NCI-H1436 treated with DMSO at 0.1 percent for 48 hours (cell line): ENCODE results near the gene MAN1B1.
"Not testable (repeated sequence)": the region's sequence is repeated elsewhere in the genome, so short reads cannot be mapped to it uniquely, and the experiment has no call there.

Experiments used
- DNase-seq: peaks from one replicate; lab custom pipeline; 2025; lab: John Stamatoyannopoulos, UW

The MAN1B1 gene

DNA sequence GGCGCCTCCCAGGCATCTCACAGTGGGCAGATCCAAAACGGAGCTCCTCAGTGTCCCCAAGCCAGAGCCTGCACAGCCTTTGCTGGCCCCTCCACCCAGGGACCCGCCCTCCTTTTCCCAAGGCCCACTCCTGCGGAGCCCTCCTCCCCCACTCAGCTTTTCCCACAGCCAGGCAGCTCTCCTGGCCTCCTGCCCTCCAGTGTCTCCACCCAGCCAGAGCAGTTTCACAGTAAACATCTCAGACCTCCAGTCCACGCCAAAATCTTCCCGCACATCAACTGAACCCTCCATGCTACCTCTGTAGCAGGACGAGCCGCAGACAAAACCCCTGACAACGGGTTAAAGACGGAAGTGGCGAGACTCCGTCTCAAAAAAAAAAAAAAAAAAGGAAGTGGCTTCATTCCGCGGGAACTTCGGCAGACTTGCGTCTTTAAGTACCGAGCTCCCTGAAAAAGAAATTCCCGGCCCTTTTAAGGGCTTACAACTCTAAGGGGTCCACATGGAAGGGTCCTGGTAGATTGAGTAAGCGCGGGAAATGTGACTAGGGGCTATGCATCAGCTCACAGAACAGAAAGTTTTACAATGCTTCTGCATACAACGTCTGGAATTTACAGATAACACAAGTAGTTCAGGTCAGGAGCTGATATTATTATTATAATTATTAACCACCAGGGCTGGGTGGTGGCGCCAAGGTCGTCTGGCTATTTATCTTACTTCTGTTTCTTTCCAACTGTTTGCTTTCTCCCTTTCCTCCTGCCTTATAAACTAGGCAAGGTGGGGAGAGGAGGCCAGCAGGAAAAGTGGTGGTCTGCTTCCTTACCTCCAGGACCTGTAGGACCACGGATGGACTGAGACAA lies 40.7 kb downstream of the MAN1B1 start:
- no peak for DNase-seq

- DNase-seq = no peak
Observed at GRCh38 chr9:137128158-137128861, 41.5 kb downstream of the MAN1B1 start.

DNA sequence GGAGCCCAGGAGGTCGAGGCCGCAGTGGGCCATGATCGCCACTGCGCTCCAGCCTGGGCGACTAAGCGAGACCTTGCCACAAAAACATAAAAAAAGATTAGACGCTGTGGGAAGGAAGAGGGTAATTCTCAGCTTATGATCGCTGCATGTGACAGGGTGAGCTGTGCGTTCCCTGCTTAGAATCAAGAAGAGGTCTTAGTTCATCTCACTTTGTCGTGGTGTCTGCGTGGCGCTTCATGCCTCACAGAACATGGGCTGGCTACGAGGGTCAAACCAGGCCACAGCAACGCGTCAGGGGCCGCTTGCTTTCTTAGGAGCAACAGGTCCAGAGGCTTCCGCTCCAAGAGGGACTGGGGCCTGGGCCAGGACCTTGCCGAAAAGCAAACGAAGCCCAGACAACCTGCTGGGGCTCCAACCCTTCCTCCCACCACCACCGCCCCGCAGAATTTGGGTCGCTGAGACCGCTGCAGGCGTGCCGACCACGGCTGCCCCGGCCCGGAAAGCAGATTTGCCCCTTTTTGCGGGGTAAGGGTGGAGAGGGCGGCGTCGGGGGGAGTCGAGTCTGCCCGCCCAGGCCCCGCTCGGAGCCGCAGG lies 42.2 kb downstream of the MAN1B1 start:
- DNase-seq = no peak

- DNase-seq = peak; percentile 57
Observed at GRCh38 chr9:137129456-137130175, 42.8 kb downstream of the MAN1B1 start.

DNA sequence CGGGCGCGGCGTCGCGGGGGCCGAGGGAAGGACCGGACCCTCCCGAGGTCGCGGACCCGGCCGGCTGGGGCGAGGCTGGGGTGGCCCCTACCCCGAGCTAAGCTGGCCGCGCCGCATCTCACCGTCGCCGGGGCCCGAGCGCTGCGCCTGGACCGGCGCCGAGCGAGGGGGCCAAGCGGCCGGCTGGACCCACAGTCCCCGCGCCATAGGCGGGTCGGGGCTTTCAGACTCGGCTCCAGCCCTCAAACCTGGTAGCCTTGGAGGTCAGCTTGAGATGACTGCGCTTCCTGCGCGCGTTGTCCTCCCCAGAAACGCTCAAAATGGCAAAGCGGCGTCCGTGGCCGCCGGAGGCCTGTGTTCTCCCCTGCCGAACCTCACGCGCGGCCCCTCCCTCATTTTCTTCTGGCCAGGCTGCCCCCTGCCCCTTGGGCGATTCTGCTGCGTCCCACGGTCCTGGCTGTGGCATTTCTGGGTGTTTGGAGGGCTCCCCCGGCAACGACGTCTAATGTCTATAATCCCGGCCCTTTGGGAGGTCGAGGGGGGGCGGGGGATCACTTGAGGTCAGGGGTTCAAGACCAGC lies 43.5 kb downstream of the MAN1B1 start:
- DNase-seq = no peak

DNA sequence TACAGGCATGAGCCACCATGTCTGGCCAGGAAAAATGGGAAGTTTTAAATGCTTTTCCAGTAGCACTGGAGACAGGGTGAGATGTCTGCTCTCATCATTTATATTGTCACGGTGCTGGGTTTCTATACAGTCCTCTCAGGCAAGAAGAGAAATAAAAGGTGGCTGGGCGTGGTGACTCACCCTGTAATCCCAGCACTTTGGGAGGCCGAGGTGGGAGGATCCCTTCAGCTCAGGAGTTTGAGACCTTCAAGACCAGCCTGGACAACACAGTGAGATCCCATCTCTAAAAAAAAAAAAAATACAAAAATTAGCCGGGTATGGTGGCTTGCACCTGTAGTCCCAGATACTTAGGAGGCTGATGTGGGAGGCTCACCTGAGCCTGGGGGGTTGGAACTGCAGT lies 47.4 kb downstream of the MAN1B1 start:
- no peak for DNase-seq

DNA sequence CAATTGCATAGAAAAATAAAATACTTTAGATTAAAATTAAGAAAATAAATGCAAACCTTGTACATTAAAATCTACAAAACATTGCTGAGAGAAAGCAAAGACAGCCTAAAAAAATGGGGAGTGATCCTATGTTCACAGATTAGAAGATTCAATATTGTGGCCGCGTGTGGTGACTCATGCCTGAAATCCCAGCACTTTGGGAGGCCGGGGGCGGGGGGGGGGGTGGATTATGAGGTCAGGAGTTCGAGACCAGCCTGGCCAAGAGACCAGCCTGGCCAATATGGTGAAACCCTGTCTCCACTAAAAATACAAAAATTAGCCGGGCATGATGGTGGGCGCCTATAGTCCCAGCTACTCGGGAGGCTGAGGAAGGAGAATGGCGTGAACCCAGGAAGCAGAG lies 48.4 kb downstream of the MAN1B1 start:
- not testable (repeated sequence) for DNase-seq

DNA sequence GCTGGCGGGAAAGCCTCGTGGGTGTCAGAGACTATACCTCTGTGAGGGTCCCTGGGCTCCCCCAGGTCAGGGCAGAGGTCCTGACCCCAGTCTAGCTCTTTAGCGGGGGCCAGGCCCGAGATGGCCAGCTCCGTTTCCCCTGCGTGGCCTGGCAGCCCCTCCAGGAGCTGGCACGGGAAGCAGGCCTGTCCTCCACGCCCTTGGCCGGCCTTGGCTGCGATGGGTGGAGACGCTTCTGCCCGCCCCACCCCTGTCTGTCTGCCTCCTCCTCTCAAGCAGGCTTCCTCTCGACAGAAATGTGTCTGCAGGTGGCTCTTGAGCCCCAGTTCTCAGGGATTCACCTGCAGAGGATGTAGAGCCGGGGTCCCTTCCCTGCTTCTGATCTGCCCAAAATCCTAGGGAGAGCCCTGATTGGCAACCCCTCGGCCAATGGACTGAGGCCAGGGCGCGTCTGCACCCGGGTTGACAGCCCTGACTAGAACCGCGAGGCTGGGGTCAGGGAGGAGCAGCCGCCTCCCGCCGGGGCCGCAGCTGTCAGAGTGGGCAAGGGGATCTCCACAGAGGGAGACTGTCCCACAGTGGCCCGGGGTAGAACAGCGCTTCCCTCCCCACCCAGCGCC lies 49.6 kb downstream of the MAN1B1 start:
- no peak for DNase-seq

GRCh38 chr9:137136881-137137607 lies 50.3 kb downstream of the MAN1B1 start:
- DNase-seq = no peak

DNA sequence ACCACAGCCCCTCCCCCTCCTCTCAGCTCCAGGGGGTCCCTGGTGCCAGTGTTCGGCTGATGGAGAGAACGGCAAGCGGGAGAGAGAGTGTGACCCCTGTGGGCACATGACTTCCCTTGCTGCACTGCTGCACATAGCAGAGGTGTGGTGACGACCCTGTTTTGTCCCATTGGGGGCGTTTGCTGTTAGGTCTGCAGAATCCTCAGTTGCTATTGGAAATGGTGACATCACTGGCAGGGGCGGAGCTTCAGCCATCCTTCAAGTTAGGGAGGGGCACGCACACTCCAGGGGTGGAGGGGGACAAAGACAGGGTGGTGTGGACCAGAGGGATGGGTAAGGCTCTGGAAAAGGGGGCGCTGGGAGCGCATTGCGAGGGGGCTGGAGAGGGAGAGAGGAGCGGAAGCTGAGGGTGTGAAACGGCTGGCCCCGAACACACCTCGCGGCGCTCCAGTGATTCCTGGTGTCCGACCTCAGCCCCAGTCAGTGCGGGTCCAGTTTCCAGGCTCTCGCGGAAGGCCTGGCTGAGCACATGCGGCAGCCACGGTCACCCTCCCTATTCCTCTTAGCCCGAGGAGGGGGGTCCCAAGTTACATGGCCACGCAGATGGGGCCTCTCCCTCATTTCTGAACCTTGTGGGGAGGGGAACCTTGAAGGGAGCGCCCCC lies 51.4 kb downstream of the MAN1B1 start:
- DNase-seq = no peak

DNA sequence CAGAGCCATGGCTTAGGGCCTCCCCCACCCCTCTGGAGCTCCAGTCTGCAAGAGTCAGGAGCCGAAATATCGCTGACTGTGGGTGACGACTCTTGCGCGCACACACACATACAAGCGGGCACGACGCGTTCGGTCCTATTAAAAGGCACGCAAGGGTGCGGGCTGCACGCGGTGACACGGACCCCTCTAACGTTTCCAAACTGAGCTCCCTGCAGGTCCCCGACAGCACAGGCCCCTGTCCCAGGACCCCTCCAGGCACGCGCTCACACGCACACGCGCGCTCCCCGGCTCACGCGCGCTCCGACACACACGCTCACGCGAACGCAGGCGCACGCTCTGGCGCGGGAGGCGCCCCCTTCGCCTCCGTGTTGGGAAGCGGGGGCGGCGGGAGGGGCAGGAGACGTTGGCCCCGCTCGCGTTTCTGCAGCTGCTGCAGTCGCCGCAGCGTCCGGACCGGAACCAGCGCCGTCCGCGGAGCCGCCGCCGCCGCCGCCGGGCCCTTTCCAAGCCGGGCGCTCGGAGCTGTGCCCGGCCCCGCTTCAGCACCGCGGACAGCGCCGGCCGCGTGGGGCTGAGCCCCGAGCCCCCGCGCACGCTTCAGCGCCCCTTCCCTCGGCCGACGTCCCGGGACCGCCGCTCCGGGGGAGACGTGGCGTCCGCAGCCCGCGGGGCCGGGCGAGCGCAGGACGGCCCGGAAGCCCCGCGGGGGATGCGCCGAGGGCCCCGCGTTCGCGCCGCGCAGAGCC lies 52.1 kb downstream of the MAN1B1 start, which contains the start of gene GRIN1:
Gene GRIN1, plus strand, starts transcription at position 433 of the 746 bp plus-strand sequence. CDS start 333 bp downstream, outside the sequence.
- no peak for DNase-seq

DNA sequence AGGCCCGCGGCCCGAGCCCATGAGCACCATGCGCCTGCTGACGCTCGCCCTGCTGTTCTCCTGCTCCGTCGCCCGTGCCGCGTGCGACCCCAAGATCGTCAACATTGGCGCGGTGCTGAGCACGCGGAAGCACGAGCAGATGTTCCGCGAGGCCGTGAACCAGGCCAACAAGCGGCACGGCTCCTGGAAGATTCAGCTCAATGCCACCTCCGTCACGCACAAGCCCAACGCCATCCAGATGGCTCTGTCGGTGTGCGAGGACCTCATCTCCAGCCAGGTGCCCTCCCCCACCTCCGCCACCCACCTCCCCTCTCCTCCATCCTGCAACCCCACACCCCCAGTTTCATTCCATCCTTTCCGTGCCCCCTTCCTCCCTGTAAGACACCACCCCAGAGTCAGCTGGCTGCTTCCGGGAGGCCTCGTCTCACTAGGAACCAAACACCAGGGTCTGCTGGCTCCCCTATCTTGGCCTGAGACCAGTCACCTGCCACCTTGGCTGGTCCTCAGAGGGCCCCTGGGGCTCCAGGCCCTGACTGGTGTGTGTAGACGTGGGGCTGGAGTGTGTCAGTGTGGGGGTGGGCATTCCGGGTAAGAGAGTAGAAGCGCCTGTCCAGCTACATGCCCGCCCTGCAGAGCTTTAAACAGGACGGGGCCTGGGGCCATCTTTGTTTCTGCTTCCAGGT lies 52.8 kb downstream of the MAN1B1 start:
- no peak for DNase-seq

DNA sequence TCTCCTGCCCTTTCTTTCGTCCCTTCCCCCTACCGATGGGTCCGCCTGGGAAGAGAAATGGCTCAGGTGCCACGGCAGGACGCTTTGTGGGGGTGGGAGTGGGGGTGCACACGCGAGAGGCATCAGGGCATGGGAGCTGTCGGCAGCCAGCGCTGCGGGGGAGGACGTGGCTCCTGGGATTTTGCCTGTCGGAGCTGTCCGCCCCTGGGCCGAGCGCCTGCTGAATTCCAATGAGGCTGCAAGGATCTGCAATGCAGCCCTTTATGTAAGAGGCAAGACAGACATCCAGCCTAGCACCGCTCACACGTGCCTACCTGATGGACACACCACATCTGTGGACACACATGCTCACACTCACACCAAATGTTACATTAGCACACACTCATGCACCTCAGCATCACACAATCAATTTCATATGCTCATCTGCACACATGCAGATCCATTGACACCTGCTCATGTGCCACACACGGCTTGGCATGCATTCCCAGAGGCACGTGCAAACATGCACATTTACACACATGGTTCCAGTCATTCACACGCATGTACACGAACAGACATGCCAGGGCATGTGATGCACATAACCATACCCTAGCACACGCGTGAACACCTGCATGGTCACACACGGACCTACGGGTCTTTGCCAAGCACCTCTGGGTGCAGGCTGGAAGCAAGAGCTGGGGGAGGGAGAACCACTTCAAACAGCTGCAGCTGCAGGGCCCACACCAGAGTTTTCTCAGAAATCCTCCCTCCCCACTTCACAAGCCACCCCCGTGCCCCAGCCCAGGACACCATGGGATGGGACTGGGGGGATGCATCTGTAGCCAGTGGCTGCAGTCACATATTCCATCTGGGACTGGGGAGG lies 53.6 kb downstream of the MAN1B1 start:
- no peak for DNase-seq

- DNase-seq = no peak
Observed at GRCh38 chr9:137141050-137141810, 54.4 kb downstream of the MAN1B1 start.

- DNase-seq = no peak
Observed at GRCh38 chr9:137141976-137142936, 55.5 kb downstream of the MAN1B1 start.

GRCh38 chr9:137143459-137143858 lies 56.7 kb downstream of the MAN1B1 start:
- no peak for DNase-seq
